ENCODE results near the gene HYAL2. TPM values are rescaled to one million over a fixed set of nuclear protein-coding genes. Genes with fewer than 3 reads are reported as not detected.

The HYAL2 gene
- total RNA-seq, 2 experiments from 2014 or later: 7.7 to 19.7 TPM

DNA sequence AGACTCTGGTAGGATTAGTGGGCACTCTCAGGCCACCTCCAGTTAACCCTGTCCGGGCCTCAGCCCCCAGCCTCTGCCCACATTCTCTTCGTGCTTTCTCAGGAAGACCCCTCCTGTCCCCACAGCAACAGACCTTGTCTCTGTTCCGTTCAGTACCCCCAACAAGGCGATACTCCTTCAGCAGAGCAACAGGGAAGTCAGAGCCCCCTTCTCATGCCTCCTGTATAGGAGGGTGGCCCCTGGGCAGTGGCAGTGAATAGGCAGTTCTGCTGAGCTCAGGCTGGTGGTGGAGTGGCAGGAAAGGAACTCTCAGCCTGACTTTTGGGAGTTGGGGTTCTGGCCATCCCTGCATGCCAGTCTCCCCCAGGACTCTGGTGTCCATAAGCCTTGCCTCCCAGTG lies 53.1 kb downstream of the HYAL2 start:
- H3K9me2 ChIP-seq (ENCODE audit: insufficient read depth, low read length): no peaks in the 10 kb centered on the region
- intact Hi-C loops (cut with micrococcal nuclease; ENCODE audit: unreplicated experiment): no loop called here
- no TSS peak for BruUV-seq (replicated peaks)
- H3K4me1 ChIP-seq (ENCODE audit: insufficient read depth, low read length, poor library complexity, severe bottlenecking): peaks cover 5% of the 10 kb centered on the region
- POLR2A ChIA-PET: no interaction called here
- no peaks in the 10 kb centered on the region for H3K36me3 ChIP-seq (ENCODE audit: insufficient read depth, low read length)
- H3K27ac ChIP-seq (ENCODE audit: low read depth, low read length, poor library complexity, severe bottlenecking): no peak overlapping the region
- no peak overlapping the region for H3K4me3 ChIP-seq (ENCODE audit: low read depth, low read length, poor library complexity, severe bottlenecking)
- no peak overlapping the region for H3K4me2 ChIP-seq (ENCODE audit: low read length)
- no peak overlapping the region for H2AFZ ChIP-seq (ENCODE audit: low read length)
- no peaks in the 10 kb centered on the region for H3K79me2 ChIP-seq (ENCODE audit: insufficient read depth, low read depth, low read length)
- CTCF ChIA-PET (ENCODE audit: unreplicated experiment): no interaction called here
- no peaks in the 10 kb centered on the region for H3K9me3 ChIP-seq (ENCODE audit: low read length)
- TF ChIP-seq EZH2phosphoT487 (IDR thresholded peaks at IDR 0.05; ENCODE audit: borderline replicate concordance, low read depth, low read length): no peak
- TF ChIP-seq, protein P1, sequence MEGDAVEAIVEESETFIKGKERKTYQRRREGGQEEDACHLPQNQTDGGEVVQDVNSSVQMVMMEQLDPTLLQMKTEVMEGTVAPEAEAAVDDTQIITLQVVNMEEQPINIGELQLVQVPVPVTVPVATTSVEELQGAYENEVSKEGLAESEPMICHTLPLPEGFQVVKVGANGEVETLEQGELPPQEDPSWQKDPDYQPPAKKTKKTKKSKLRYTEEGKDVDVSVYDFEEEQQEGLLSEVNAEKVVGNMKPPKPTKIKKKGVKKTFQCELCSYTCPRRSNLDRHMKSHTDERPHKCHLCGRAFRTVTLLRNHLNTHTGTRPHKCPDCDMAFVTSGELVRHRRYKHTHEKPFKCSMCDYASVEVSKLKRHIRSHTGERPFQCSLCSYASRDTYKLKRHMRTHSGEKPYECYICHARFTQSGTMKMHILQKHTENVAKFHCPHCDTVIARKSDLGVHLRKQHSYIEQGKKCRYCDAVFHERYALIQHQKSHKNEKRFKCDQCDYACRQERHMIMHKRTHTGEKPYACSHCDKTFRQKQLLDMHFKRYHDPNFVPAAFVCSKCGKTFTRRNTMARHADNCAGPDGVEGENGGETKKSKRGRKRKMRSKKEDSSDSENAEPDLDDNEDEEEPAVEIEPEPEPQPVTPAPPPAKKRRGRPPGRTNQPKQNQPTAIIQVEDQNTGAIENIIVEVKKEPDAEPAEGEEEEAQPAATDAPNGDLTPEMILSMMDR (conservative IDR thresholded peaks at IDR 0.05; ENCODE audit: low read length): no peak
- no peaks in the 10 kb centered on the region for H4K20me1 ChIP-seq (ENCODE audit: insufficient read depth, low read length)
- DNase-seq (ENCODE audit: low spot score): no peak

DNA sequence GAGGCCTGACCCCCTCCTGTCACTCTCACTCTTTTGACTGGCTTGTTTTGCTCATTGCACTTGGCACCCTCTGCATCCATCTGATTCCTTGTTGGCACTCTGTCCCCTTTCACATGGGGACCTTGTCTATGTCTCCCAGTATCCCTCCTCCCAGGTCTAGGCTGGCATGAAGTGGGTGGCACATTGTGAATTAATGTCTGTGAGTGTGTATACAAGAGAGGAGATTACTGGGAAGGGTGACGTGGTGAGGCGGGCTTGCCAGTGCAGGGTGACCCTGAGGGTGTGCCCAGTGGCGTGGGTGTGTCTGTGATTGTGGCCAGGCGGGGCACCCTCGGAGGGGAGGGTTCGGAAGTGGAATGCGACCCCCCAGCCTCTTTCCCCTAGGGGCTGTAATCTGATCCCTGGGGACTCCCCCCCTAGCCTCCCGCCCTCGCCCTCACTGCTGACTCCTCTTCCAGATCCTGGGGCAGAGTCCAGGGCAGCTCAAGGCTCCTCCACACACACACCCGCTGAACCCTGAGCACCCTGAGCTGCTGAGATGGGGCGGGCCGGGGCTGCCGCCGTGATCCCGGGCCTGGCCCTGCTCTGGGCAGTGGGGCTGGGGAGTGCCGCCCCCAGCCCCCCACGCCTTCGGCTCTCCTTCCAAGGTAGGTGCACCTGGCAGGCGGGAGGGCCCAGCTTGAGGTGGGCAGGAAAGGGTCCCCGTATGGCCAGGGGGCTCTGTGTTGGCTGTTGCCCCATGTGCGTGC lies 53.7 kb downstream of the HYAL2 start, which contains the start of gene SEMA3B:
SEMA3B (plus strand) TSS at position 445 of the 749 bp plus-strand sequence; CDS start at position 539, 94 bp downstream.
- ChIA-PET CTCF (ENCODE audit: unreplicated experiment) (no interaction called here), POLR2A (interaction anchor here (0.6 kb wide), 1 partner anchor 31 kb away, joined by 6 read pairs; no protein-coding TSS in a partner anchor)
- Histone ChIP-seq H3K36me3 (ENCODE audit: insufficient read depth, low read length) (no peaks in the 10 kb centered on the region), H3K4me2 (ENCODE audit: low read length) (no peak within 1 kb of the TSS), H3K27ac (ENCODE audit: low read depth, low read length, poor library complexity, severe bottlenecking) (no peak within 1 kb of the TSS), H4K20me1 (ENCODE audit: insufficient read depth, low read length) (no peaks in the 10 kb centered on the region), H3K79me2 (ENCODE audit: insufficient read depth, low read depth, low read length) (no peaks in the 10 kb centered on the region), H3K4me3 (ENCODE audit: low read depth, low read length, poor library complexity, severe bottlenecking) (no peak within 1 kb of the TSS), H3K9me2 (ENCODE audit: insufficient read depth, low read length) (no peaks in the 10 kb centered on the region), H3K9me3 (ENCODE audit: low read length) (no peaks in the 10 kb centered on the region), H2AFZ (ENCODE audit: low read length) (no peak within 1 kb of the TSS), H3K4me1 (ENCODE audit: insufficient read depth, low read length, poor library complexity, severe bottlenecking) (peaks cover 5% of the 10 kb centered on the region)
- BruUV-seq (replicated peaks): no TSS peak
- DNase-seq (ENCODE audit: low spot score): no peak
- TF ChIP-seq, protein P1 (conservative IDR thresholded peaks at IDR 0.05; ENCODE audit: low read length): no peak
- TF ChIP-seq EZH2phosphoT487 (IDR thresholded peaks at IDR 0.05; ENCODE audit: borderline replicate concordance, low read depth, low read length): no peak
- intact Hi-C loops (cut with micrococcal nuclease; ENCODE audit: unreplicated experiment): no loop called here

DNA sequence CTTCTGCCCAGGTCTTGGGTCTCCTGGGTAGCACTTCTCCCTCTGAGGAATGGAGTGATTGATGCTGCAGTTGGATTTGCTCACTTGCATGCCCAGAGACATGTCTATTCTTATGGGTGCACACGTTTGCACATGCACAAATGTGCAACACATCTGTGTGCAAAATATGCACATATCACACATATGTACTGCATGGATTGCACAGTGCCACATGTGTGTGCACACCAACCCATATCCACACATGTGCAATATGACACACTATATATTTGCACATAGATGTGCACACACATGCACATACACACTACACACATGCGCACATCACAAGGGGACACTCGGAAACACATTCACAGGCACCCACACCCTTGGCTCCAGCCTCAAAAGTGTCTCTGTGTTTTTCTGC lies 54.3 kb downstream of the HYAL2 start:
- no TSS peak for BruUV-seq (replicated peaks)
- no peak for DNase-seq (ENCODE audit: low spot score)
- CTCF ChIA-PET (ENCODE audit: unreplicated experiment): no interaction called here
- Histone ChIP-seq H3K36me3 (ENCODE audit: insufficient read depth, low read length) (no peaks in the 10 kb centered on the region), H3K4me3 (ENCODE audit: low read depth, low read length, poor library complexity, severe bottlenecking) (no peak overlapping the region), H3K4me2 (ENCODE audit: low read length) (no peak overlapping the region), H4K20me1 (ENCODE audit: insufficient read depth, low read length) (no peaks in the 10 kb centered on the region), H3K9me3 (ENCODE audit: low read length) (no peaks in the 10 kb centered on the region), H2AFZ (ENCODE audit: low read length) (no peak overlapping the region), H3K9me2 (ENCODE audit: insufficient read depth, low read length) (no peaks in the 10 kb centered on the region), H3K79me2 (ENCODE audit: insufficient read depth, low read depth, low read length) (no peaks in the 10 kb centered on the region), H3K27ac (ENCODE audit: low read depth, low read length, poor library complexity, severe bottlenecking) (no peak overlapping the region), H3K4me1 (ENCODE audit: insufficient read depth, low read length, poor library complexity, severe bottlenecking) (peaks cover 4% of the 10 kb centered on the region)
- intact Hi-C loops (cut with micrococcal nuclease; ENCODE audit: unreplicated experiment): no loop called here
- POLR2A ChIA-PET: no interaction called here
- no peak for TF ChIP-seq EZH2phosphoT487 (IDR thresholded peaks at IDR 0.05; ENCODE audit: borderline replicate concordance, low read depth, low read length)
- TF ChIP-seq, protein P1 (conservative IDR thresholded peaks at IDR 0.05; ENCODE audit: low read length): no peak
